Neural progenitor cell (in vitro differentiated cells): Measurements from ENCODE around the gene MAN2A1.

Experiments
- CTCF ChIP-seq: fragments of 200-600 bp; sonication (generic); IDR thresholded peaks from 2 replicates; pipeline ENCODE4 v1.5.1; 2017; ENCODE audit warnings: antibody characterized with exemption, mild to moderate bottlenecking
- EZH2 ChIP-seq: fragments of 200-600 bp; sonication (generic); IDR thresholded peaks from 2 replicates; pipeline ENCODE4 v1.6.1; 2017; ENCODE audit warnings: antibody characterized with exemption, mild to moderate bottlenecking, moderate library complexity

- TF ChIP-seq CTCF, result no peak
- no peak for TF ChIP-seq EZH2
Observed at GRCh38 chr5:109711673-109712072, 21.9 kb downstream of the MAN2A1 start.
